Nephron (organoid): ENCODE results near the gene EPB41.

ENCODE experiments used
- H3K27ac Mint-ChIP-seq, 3 experiments: 2 replicates each; pipeline ENCODE4 v1.8.0; 2020; ENCODE audit warnings: mixed read lengths in 3 of 3, mild to moderate bottlenecking in 2 of 3, moderate library complexity in 1 of 3
- H3K27me3 Mint-ChIP-seq: 2 replicates; pipeline ENCODE4 v1.8.0; 2021; ENCODE audit warnings: low read depth, mild to moderate bottlenecking, moderate library complexity, mixed read lengths
- H3K36me3 Mint-ChIP-seq: 2 replicates; pipeline ENCODE4 v1.8.0; 2020; ENCODE audit warnings: low read depth, mixed read lengths
- H3K4me1 Mint-ChIP-seq: 2 replicates; pipeline ENCODE4 v1.8.0; 2020; ENCODE audit warnings: mixed read lengths
- H3K4me3 Mint-ChIP-seq, 3 experiments: 2 replicates each; pipeline ENCODE4 v1.8.0; 2020; ENCODE audit warnings: mild to moderate bottlenecking in 3 of 3, mixed read lengths in 3 of 3, moderate library complexity in 2 of 3
- H3K9me3 Mint-ChIP-seq: 2 replicates; pipeline ENCODE4 v1.8.0; 2020; ENCODE audit warnings: mixed read lengths
- TF ChIP-seq, protein P1 (sequence below), 3 experiments: fragments of 200-600 bp; sonication (generic); IDR thresholded peaks; one replicate each; pipeline ENCODE4 v1.5.0; 2021; ENCODE audit warnings: antibody characterized with exemption in 3 of 3; ENCODE audit not compliant: unreplicated experiment in 3 of 3

EPB41 gene

DNA sequence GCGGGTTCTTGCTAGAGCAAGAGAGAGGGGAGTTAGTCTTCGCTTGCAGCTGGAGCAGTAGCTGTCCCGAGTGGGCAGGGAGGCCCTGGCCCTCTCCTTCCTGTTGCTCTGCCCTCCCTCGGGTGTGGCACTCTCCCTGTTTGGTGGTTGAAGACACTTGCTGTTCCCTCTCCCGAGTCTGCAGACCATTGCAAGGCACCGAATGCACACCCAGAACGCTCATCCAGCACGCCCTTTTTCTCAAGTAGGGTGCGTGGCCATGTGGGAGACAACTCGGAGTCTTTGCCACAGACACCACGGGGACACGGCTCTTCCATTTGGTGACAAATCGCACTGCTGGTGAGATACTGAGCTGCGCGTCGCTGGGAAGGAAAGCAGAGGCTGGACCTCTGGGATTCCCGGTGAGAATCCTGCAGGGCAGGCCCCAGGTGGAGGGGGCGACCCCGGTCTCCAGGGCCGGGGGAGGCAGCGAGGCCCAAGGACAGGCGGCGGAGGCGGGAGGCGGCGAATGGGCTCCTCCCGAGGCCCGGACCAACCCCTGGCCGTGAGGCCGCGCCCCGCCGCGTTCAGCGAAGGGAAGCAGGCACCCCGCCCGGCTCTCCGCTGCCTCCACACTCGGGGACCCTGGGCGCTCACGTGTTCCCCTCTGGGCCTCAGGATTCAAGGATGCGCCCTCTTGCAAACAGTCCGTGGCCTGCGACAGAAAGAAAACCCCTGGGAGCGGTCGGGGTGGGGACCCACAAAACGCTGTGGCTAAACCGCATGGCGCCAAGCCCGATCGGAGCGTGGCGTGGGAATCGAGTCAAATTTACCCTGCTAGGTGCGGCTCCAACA lies 219.7 kb downstream of the EPB41 start:
- peak overlapping the region in 1 of 3 experiments; percentile 51 for H3K27ac Mint-ChIP-seq
- H3K36me3 Mint-ChIP-seq: no peaks in the 10 kb centered on the region
- peaks cover 14% of the 10 kb centered on the region for H3K4me1 Mint-ChIP-seq
- TF ChIP-seq, protein P1, sequence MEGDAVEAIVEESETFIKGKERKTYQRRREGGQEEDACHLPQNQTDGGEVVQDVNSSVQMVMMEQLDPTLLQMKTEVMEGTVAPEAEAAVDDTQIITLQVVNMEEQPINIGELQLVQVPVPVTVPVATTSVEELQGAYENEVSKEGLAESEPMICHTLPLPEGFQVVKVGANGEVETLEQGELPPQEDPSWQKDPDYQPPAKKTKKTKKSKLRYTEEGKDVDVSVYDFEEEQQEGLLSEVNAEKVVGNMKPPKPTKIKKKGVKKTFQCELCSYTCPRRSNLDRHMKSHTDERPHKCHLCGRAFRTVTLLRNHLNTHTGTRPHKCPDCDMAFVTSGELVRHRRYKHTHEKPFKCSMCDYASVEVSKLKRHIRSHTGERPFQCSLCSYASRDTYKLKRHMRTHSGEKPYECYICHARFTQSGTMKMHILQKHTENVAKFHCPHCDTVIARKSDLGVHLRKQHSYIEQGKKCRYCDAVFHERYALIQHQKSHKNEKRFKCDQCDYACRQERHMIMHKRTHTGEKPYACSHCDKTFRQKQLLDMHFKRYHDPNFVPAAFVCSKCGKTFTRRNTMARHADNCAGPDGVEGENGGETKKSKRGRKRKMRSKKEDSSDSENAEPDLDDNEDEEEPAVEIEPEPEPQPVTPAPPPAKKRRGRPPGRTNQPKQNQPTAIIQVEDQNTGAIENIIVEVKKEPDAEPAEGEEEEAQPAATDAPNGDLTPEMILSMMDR (IDR thresholded peaks at IDR 0.05; ENCODE audit: unreplicated experiment in 3 of 3): no peak
- H3K27me3 Mint-ChIP-seq: peaks cover 5% of the 10 kb centered on the region
- H3K4me3 Mint-ChIP-seq: no peak overlapping the region
- no peaks in the 10 kb centered on the region for H3K9me3 Mint-ChIP-seq

- Mint-ChIP-seq H3K27ac (no peak overlapping the region), H3K36me3 (peaks cover 3% of the 10 kb centered on the region), H3K9me3 (no peaks in the 10 kb centered on the region), H3K4me3 (no peak overlapping the region), H3K4me1 (peaks cover 14% of the 10 kb centered on the region), H3K27me3 (peaks cover 5% of the 10 kb centered on the region)
- TF ChIP-seq, protein P1 (IDR thresholded peaks at IDR 0.05; ENCODE audit: unreplicated experiment in 3 of 3): no peak
These were observed 220.3 kb downstream of the EPB41 start for GRCh38 chr1:29134695-29135028.

DNA sequence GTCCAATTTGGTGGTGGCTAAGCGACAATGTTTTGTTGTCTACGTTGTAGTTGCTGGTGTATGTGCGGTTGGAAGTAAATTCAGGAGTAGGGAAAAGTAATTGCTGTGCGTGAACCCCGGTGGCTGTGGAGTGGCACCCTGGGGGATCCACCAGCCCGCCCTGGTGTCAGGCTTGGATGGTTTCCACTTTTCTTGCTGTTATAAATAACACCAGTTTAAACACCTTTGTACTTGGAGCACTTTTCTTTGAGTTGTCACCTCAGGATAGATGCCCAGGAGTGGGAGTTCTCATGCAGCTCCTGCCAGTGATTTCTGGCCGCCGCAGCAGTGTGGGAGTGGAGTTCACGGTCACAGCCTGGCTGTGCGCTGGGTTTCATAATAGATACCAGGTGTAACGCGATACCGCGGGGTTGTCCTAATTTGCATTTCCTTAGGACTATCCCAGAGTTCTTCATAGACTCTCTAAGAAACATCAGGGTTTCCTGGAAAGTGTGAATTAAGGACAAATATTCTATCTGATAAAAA lies 222.1 kb downstream of the EPB41 start:
- Mint-ChIP-seq H3K27ac (peak overlapping the region in 2 of 3 experiments; percentile 63 to 73), H3K4me3 (no peak overlapping the region), H3K9me3 (no peaks in the 10 kb centered on the region), H3K36me3 (peaks cover 3% of the 10 kb centered on the region), H3K27me3 (no peaks in the 10 kb centered on the region), H3K4me1 (peaks cover 14% of the 10 kb centered on the region)
- TF ChIP-seq, protein P1 (IDR thresholded peaks at IDR 0.05; ENCODE audit: unreplicated experiment in 3 of 3): no peak

- Mint-ChIP-seq H3K9me3 (no peaks in the 10 kb centered on the region), H3K4me1 (no peaks in the 10 kb centered on the region), H3K27me3 (no peaks in the 10 kb centered on the region), H3K4me3 (no peak overlapping the region), H3K36me3 (peaks cover 51% of the 10 kb centered on the region), H3K27ac (peak overlapping the region in 2 of 3 experiments; percentile 6 to 45)
- TF ChIP-seq, protein P1 (IDR thresholded peaks at IDR 0.05; ENCODE audit: unreplicated experiment in 3 of 3): no peak
These were observed 228.3 kb downstream of the EPB41 start for GRCh38 chr1:29142714-29143113.

GRCh38 chr1:29144178-29144577 lies 229.8 kb downstream of the EPB41 start:
- H3K4me3 Mint-ChIP-seq: no peak overlapping the region
- H3K9me3 Mint-ChIP-seq: no peaks in the 10 kb centered on the region
- TF ChIP-seq, protein P1 (IDR thresholded peaks at IDR 0.05; ENCODE audit: unreplicated experiment in 3 of 3): no peak

More at GRCh38 chr1:29144178-29144577, 229.8 kb downstream of the EPB41 start:
- peaks cover 66% of the 10 kb centered on the region for H3K36me3 Mint-ChIP-seq
- H3K4me1 Mint-ChIP-seq: no peaks in the 10 kb centered on the region
- H3K27me3 Mint-ChIP-seq: no peaks in the 10 kb centered on the region
- H3K27ac Mint-ChIP-seq: no peak overlapping the region
